Left lobe of liver (tissue), 2 donors: Measurements from ENCODE around the gene ANKZF1. TPM values are rescaled to one million over a fixed set of nuclear protein-coding genes. Genes with fewer than 3 reads are reported as not detected.
A peak's percentile ranks its signal among the peaks of the same experiment; 100 is the strongest.

Source experiments
- ATAC-seq: fragments of 200-7000 bp; cut with Tn5 transposase; one replicate; pipeline ENCODE4 v1.9.1; 2020; ENCODE audit warnings: mild to moderate bottlenecking, moderate library complexity
- DNase-seq: peaks from one replicate; pipeline ENCODE4 v3.0.0-alpha.2; 2020; ENCODE audit warnings: low spot score
- total RNA-seq: library from RNA; stranded (reverse); gene quantifications from one replicate; pipeline ENCODE4 v1.2.1, GENCODE V29; 2021
- donor health status: DM: no; HTN: no; CAD: no; lungs with moderate emphysema.
- donor health status: DM: no; HTN: yes; CAD: no.

The ANKZF1 gene
- total RNA-seq, 1 donor from 2014 or later = 22.1 TPM

DNA sequence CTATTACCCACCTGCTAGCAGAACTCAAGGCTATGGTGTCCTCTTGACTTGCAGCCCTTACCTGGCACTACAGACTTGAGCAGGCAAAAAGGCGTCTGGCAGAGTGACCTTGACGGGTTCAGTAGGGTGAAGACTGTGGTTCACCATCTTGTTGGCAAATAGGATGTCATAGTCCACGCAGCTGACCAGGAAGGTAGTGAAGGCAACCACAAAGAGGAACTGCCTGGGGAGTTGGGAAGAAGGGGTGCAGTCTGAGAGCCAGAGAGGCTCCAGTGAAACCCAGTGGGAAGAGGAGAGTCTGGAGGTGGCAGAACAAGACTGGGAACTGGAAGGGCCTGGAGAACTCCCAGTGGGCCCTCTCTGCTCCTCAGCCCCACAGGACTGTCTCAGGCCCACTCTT lies 4.3 kb upstream of the ANKZF1 start:
- ATAC-seq (no peak), DNase-seq (no peak)

DNA sequence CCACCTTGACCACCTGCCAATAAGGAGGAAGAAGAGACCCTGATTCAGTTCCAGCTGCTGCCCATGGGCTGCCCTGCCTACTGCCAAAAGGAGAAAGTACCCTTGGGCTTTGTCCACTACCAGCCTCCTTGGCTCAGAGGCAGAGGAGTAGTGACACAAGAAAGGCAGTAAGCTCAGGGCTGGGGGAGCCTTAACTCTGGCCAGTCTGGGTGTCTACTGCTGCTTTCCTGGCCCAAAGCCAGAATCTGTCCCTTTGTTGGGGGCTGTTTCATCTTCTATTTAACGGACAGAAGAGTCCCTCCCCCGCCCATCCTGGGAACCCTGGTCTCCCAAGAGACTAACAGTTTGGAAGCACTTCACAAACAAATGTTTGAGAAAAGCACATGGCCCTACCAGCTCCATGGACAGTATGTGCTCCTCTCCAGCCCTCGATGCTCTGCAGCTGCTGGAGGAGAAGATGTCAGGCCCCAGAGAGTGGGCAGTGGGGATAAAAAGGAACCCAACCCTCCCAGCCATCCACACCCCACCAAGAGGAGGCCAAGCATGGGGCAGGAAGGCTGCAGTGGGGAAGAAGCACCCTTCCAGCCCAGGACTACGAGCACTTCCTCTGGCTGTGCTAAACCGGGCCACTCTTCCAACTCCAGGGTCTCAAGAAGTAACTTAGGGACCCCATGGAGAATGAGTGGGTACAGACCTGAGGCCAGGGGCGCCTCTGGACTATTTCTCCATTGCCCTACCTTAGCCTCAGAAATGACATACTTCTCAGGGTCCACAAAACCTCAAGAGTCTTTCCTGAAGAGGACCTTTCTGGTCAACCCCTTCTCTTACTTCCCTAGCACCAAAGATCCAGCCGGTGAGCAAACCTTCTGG lies 1.3 kb upstream of the ANKZF1 start:
- no peak for ATAC-seq
- DNase-seq = no peak

DNA sequence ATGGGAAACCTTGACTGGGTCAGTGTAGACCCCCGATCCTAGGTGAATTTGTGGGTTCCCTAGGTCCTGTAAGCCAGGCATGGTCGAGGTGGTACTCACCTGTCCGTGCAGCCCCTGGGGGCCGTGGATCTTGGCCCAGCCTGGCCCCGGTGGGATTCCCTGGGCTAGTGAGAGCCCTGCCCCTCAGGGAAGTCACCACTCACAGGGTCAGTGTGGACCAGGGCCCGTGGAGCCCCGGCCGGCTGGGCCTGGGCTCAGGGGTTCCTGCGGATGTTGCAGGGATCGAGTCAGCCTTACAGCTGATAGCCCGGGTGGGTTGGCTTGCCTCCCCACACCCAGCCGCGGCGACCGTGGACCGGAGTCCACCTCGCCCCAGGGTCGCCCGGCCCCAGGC lies 698 bp upstream of the ANKZF1 start:
- no peak for DNase-seq
- no peak for ATAC-seq

DNA sequence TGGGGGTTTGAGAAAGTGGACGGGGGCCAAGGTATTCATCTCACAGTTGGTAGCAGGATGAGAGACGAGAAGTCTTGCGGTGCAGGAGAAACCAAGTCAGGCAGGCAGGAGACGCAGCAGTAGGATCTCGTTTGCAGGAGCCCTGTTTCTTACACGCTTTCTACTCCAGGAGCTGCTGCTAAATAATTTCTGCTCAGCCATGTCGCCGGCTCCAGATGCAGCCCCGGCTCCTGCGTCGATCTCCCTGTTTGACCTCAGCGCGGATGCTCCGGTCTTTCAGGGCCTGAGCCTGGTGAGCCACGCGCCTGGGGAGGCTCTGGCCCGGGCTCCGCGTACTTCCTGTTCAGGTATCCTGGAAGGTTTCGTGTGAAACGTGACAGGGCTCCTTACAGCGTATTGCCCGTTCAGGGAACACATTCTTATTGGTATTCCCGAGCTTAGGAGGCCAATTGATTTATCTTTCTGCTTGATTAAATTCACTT lies 494 bp downstream of the ANKZF1 start:
- ATAC-seq = peak; percentile 27
- DNase-seq = no peak

DNA sequence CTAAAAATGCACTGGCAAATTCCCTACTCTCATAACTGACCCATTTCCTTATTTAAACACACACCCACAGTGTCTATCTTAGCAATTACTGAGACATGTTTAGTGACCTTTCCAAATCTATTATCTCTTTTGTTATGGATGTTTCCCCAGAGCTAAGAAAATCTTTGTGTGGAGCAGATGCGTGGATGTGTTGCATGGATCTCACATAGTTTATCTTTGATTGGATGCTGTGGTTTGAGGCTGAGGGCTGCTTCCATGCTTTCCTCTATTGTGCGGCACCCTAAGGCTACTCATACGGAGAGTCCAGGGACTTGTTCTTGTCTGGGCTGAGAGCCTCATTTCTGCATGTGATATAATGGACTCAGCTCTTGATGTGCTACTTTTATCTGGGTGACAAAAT lies 4.7 kb downstream of the ANKZF1 start:
- ATAC-seq = no peak
- DNase-seq = no peak

DNA sequence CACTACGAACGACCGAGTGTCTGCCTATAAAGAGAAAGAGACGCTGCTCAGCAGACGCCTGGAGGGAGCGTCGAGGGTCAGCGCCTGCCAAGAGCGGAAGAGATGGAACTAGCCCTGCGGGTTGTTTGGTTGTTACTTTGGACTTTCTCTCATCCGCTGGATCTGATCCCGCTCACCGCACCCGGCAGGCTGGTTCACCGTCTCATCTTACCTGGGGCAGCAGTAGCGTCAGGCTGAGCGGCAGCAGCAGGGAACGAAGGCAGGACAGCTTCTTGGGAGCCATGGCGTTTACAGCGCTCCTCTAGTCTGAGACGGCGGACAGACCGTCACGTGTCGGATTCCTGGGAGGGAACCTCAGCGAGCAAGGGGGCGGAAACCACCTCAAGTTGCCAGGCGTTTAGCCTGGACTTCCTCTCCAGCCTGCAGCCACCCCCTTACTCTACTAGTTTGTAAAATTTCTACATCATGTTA lies 13.7 kb downstream of the ANKZF1 start:
- ATAC-seq = peak; percentile 73
- DNase-seq = peak; percentile 71

DNA sequence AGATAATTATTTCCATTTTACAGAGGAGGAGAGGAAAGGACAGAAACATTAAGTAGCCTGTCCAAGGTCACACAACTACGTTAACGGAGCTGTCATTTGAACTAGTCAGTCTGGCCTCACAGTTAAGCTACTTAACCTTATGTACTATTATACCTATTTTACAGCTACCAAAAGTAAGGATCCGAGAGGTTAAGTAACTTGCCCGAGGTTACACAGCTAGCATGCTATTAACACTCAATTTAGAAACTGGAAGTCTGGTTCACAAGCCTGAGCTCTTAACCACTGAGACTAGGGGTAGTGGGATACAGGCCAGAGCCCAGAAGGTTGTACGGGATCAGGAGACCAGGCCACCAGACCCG lies 15.2 kb downstream of the ANKZF1 start:
- DNase-seq = no peak
- ATAC-seq = no peak

DNA sequence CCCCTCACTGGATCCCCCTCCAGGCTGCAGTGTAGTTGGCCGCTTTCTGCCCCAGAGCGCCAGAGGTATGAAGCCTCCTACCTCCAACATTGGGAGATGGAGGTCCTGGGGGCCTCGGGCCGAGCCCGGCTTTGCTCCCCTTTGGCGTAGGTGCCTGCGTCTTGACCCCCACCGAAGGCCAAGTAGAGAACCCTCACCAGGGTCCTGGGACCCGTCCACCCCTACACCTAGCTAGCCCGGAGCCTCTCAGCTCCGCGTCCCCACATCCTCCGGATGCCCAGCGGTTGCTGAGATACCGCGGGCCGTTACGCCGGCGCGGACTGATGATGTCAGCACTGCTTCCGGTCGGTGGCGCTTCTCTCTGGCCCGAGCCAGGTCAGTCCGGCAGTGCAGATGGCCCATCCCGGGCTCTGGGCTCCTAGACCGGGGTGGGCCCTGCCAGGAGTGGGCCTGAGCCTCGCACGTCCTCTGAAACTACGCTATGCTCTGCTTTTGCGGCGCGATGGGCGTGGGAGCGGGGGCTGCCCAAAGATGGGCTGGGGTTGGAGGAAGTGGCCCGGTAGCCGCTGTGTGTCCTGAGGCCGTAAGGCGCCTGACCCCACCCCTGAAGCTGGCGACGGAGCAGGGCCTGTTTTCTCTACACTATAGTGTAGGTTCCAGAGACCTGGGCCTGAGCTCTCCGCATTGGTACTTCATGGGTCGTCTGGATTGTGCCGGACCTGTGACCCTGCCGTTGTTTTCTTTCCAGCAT lies 15.7 kb downstream of the ANKZF1 start, which contains the start of the genes GLB1L and STK16:
GLB1L (minus strand) TSS at position 297 of the 751 bp plus-strand sequence. CDS start 1,871 bp downstream, outside the sequence.
STK16 (plus strand) TSS at position 332 of the 751 bp plus-strand sequence. CDS start 521 bp downstream, outside the sequence.
- DNase-seq (peak; percentile 95), ATAC-seq (peak; percentile 75)

DNA sequence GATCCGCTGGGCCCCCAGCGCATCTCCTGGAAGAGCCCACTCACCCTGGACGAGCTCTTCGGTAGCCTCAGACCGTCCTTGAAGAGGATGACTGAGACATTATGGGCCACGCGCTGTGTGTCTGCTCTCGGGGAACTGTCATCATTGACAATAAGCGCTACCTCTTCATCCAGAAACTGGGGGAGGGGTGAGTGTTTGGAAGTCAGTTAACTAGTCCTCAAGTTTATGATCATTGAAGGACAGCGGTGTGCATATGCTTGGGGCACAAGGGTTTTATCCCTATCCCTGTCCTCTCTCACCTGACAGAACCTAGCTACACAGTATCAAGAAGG lies 16.3 kb downstream of the ANKZF1 start:
- DNase-seq = no peak

DNA sequence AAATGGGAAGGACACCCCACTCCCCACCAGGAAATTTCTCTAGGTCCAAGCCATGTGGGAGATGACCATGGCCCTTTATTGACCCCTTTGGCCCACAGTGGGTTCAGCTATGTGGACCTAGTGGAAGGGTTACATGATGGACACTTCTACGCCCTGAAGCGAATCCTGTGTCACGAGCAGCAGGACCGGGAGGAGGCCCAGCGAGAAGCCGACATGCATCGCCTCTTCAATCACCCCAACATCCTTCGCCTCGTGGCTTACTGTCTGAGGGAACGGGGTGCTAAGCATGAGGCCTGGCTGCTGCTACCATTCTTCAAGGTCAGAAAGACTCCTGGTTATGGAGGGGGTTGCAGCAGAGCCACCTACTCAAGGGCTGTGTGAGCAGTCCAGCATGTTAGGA lies 17.0 kb downstream of the ANKZF1 start:
- ATAC-seq (no peak), DNase-seq (no peak)

More for the DNA sequence above, 16.3 kb downstream of the ANKZF1 start:
- ATAC-seq = no peak

DNA sequence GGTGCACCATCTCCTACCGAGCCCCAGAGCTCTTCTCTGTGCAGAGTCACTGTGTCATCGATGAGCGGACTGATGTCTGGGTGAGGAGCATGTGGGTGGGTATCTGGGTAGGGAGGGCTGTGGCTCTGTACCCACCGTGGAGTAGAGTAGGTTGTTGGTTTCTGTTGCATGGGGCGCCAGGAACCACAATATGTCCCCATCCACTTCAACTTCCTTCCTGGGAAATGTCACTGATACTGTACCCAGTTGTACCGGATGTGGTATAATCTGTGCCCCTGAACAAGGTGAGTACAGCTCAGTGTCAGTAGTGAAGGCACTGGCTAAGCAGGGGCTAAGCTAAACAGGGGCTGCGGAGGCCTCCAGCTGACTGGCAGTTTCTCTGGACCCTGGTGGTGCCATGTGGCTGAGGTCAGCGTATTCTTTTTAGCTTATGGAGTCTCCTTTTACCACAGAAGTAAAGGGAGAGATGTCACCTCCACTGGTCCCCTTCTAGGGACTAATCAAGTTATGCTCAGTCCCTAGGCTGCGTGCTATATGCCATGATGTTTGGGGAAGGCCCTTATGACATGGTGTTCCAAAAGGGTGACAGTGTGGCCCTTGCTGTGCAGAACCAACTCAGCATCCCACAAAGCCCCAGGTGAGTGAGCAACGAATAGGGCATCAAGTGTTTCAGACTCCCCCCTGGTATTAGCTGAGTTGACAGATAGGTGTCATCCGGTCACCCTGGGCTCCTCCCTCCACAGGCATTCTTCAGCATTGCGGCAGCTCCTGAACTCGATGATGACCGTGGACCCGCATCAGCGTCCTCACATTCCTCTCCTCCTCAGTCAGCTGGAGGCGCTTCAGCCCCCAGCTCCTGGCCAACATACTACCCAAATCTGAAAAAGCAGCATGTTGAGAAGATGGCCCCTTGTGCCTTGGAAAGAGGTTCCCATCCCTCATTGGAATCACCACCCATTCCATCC lies 18.4 kb downstream of the ANKZF1 start:
- DNase-seq (no peak), ATAC-seq (no peak)

DNA sequence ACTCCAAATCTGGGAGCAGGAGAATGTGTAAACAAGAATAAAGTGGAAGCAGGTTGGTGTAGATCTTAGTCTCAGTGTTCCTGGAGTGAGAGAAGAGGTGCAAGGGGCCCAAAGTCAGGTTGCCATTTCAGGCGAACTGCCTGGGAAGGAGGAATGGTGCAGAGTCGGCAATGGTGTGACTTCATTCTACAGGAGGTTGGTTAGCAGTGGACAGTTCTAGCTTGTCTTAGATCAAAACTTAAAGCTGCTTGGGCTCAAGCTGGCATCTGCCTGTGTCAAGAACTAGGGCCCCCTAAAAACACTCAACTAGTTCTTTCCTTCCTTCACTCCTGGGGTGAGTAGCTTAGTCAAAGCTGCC lies 19.2 kb downstream of the ANKZF1 start:
- ATAC-seq (no peak), DNase-seq (no peak)

DNA sequence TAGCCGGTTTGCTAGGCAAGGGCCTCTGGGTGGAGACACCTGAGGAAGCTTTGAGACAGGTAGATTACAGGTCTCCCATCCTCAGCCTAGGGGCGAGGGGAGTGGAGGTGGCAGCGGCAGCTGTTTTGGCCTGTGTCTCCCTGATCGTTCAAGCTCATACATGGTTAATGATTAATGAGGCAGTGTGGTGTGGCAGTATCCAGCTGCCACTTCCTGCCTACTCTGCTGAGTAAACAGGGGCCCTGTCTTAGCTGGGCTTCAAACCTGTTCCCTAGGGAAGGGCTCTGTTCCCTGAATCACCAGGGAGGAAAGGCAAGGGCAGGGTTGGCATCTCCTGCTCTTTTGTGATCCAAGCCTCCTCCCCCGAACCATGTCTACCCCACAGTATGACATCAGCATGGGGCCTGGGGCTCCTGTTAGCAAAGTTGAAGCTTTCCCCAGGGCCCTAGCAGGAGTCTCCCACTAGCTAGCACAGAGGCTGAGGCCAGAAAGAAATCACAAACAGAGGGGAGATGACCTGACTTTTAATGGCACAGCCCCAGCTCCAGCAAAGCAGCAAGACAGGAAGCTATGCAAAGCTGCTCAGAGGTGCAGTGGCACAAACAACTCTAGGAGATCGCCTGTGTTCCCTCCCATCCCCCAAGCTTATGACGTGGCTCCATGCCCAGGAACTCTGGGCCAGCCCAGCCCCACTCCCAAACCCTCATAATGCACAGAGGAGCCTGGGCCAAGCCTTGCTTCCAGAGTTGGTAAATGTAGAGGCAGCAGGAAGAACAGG lies 19.8 kb downstream of the ANKZF1 start:
- DNase-seq (peak; percentile 91), ATAC-seq (peak; percentile 71)

DNA sequence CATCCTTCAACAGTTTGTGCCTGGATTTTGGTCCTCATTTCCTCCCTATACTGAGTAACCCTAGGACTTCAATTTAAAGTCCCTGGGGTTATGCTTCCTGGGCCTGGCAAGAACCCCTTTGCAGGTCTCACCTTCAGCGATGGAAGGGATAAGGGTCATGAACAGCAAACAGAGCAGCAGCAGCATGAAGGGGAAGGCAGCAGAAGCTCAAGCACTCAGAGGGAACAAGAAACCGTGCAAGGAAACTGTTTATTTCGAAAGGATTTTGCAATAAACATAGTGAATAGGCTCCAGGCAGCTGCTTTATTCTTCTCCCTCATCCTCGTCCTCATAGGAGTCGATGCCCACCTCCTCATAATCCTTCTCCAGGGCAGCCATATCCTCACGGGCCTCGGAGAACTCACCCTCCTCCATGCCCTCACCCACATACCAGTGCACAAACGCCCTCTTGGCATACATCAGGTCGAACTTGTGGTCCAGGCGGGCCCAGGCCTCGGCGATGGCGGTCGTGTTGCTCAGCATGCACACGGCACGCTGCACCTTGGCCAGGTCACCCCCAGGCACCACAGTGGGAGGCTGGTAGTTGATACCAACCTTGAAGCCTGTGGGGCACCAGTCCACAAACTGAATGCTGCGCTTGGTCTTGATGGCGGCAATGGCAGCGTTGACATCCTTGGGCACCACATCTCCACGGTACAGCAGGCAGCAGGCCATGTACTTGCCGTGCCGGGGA lies 20.6 kb downstream of the ANKZF1 start:
- DNase-seq (no peak), ATAC-seq (no peak)

DNA sequence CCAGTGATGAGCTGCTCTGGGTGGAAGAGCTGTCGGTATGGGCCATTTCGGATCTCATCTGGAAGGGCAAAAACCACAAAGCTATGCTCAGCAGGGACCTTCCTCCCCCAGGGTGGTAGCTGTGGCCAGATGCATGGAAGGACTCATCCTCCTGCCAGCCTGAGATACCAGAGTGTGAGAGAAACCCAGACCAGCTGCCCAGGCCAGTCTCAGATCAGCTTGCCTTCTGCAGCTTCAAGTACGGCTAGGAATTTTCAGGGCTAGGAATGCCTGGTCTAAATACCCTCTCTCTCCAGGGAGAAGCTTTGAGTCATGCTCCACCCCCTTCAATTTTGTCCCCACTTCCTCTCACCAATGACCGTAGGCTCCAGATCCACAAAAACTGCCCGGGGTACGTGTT lies 22.1 kb downstream of the ANKZF1 start:
- ATAC-seq (no peak), DNase-seq (no peak)

DNA sequence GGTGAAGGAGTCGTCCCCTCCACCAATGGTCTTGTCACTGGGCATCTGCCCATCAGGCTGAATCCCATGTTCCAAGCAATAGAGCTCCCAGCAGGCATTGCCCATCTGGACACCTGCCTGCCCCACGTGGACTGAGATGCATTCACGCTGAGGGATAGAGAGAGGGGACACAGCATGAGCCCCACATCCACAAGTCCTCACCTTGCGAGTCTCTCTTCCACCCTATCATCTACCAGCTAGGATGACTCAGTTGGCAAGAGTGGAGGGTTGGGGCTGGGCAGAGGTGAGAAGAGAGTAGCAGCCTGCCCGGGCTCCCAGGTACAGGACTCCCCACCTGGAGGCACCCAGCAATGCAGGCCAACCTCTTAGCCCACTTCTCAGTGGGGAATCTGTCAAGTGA lies 22.5 kb downstream of the ANKZF1 start:
- no peak for DNase-seq
- ATAC-seq = no peak

DNA sequence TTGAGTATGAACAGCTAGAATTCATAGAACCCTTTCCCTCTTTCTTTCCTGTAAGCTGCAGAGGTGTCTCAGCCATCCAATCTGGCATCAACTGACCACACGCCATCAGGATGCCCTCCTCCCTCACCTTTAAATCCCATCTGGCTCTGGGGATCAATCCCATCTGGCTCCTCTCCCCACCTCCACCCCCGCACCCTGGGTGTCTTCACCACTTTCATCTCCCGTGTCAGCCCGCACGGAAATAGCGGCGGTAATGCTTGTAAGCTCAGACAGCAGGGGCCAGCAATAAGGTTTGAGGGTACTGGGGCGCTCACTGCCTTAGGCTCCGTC lies 22.9 kb downstream of the ANKZF1 start:
- ATAC-seq = no peak
- no peak for DNase-seq

DNA sequence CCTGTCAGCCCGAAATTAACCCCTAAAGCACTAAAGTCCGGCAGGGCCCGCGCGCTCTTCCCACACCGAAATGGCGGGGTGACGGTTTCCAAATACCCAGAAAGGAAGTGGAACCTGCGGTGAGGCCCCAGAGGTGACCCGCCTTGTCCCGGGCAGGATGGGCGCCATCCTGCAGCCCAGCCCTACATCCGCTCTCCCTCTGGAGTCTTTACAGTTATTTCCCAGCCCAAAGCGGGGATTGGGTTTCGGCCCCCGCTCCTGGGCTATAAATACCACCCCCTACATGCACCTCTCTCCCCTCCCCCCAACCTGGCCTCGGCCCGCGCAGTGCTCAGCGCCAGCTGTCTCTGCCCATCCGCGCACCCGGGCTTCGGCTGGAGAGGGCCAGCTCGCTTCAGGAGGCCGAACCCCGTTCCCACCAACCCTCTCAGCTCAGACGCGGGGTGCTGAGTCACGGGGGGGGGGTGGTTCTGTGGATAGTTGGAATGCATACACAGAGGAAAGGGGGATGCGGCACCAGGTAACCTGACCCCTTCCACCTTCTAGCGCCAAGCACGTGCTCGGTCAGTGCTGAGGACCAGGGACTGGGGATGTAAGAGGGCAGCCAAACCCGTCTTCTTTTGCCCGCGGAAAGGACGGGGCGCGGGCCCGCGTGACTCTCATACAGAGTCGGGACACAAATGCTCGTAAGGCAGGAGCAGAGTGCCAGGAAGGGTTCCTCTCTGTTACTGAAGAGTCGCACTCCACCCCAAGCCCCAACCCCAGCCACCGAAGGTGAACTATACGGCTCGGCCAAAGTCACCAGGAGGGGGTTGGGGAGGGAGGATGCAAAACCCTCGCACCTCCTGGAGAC lies 23.5 kb downstream of the ANKZF1 start, which contains the start of gene TUBA4B:
TUBA4B (plus strand) TSS at position 344 of the 853 bp plus-strand sequence; CDS start at position 509, 165 bp downstream.
- DNase-seq = no peak
- ATAC-seq = peak; percentile 7
